AG10803 (cell line): ENCODE results near the gene PTH.

ENCODE experiments used
- DNase-seq: peaks from one replicate; pipeline ENCODE4 v3.0.0; 2010; ENCODE audit warnings: low read depth
- H3K4me3 ChIP-seq: 2 replicates; pipeline ENCODE4 v1.5.1; 2011; ENCODE audit warnings: mild to moderate bottlenecking, low read length, control low read depth
- CTCF ChIP-seq: conservative IDR thresholded peaks from 2 replicates; pipeline ENCODE4 v1.5.1; 2011; ENCODE audit warnings: mild to moderate bottlenecking, low read length, control low read depth, inconsistent platforms

The PTH gene

DNA sequence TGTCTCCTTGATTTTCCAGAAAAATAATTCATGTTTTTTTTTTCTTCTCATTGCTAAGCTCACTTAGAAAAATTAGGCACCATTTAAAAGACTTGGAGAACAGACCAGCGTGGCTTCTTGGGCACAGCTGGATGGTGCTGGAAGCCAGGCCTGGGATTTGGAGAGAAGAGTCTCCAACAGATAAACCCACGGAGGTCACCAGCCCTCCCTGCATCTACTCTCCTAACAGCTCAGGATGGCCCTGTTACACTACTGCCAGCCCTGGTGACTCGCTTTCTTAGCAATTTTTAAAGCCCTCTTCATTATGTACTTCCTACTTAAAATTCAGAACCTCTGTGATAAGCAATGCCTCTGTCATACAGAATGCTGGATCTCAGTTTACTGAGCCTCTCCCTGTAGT lies 1.7 kb downstream of the PTH start:
- H3K4me3 ChIP-seq: no peak overlapping the region
- TF ChIP-seq CTCF: no peak
- no peak for DNase-seq

DNA sequence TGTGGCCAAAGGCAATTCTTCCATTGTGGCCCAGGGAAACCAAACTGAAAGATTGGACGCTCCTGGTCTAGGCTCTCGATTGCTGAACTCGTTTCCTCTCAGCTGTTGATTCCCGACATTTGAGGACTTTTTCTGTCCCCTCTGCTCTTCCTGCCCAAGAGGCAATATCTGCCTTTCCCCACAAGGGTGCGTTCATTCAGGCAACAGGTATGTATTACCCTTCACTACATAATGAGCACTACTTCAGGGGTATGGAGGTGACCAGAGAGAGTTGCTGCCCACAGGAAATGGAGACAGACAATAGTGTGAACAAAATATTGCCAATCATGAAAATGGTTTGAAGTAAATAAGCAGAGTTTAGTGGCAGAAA lies 8.2 kb downstream of the PTH start:
- peak; percentile 52 for TF ChIP-seq CTCF
- H3K4me3 ChIP-seq: no peak overlapping the region
- peak; percentile 12 for DNase-seq

DNA sequence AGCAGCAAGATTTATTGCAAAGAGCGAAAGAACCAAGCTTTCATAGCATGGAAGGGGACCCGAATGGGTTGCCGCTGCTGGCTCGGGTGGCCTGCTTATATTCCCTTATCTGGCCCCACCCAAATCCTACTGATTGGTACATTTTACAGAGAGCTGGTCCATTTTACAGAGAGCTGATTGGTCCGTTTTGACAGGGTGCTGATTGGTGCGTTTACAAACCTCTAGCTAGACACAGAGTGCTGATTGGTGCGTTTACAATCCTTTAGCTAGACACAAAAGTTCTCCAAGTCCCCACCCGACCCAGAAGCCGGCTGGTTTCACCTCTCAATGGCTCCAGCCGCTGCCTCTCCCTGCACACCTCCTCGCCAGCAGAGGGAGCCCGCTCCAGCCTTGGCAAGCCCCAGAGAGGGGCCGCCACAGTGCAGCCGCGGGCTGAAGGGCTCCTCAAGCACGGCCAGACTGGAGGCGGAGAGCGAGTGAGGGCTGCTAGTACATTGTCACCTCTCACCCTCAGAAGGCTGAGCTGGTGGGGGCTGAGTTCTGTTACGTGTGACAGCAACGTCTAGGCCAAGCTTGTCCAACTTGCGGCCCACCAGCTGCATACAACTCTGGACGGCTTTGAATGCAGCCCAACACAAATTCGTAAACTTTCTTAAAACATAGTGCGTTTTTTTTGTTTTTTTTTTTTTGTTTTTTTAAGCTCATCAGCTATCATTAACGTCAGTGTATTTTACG lies 8.7 kb downstream of the PTH start:
- peak overlapping the region; percentile 34; the same call in 1 of the 2 replicates for H3K4me3 ChIP-seq
- DNase-seq: peak; percentile 35
- peak; percentile 42 for TF ChIP-seq CTCF

DNA sequence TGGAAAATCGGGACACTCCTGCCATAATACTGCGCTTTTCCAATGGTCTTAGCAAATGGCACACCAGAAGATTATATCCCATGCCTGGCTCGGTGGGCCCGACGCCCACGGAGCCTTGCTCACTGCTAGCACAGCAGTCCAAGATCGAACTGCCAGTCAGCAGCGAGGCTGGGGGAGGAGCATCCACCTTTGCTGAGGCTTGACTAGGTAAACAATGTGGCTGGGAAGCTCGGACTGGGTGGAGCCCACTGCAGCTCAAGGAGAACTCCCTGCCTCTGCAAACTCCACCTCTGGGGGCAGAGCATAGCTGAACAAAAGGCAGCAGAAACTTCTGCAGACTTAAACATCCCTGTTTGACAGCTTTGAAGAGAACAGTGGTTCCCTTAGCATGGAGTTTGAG lies 15.6 kb downstream of the PTH start:
- no peak overlapping the region for H3K4me3 ChIP-seq
- DNase-seq: no peak
- no peak for TF ChIP-seq CTCF

DNA sequence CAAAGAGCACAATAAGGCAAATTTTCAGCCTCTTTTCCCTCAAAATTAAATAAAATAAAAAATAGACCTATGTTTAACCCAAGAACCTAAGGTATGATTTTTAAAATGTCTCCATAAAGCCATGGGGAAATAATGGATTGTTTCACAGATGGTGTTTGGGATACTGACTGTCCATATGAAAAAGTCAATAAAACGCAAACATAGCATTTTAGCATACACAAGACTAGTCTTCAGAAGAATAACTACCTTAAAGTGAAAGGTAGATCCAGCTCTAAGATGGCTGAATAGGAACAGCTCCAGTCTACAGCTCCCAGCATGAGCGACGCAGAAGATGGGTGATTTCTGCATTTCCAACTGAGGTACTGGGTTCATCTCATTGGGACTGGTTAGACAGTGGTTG lies 16.1 kb downstream of the PTH start:
- no peak overlapping the region for H3K4me3 ChIP-seq
- TF ChIP-seq CTCF: no peak

GRCh38 chr11:13475091-13475490 lies 20.7 kb downstream of the PTH start:
- H3K4me3 ChIP-seq: no peak overlapping the region
- TF ChIP-seq CTCF: no peak
- DNase-seq: no peak

More for the DNA sequence above, 16.1 kb downstream of the PTH start:
- no peak for DNase-seq

DNA sequence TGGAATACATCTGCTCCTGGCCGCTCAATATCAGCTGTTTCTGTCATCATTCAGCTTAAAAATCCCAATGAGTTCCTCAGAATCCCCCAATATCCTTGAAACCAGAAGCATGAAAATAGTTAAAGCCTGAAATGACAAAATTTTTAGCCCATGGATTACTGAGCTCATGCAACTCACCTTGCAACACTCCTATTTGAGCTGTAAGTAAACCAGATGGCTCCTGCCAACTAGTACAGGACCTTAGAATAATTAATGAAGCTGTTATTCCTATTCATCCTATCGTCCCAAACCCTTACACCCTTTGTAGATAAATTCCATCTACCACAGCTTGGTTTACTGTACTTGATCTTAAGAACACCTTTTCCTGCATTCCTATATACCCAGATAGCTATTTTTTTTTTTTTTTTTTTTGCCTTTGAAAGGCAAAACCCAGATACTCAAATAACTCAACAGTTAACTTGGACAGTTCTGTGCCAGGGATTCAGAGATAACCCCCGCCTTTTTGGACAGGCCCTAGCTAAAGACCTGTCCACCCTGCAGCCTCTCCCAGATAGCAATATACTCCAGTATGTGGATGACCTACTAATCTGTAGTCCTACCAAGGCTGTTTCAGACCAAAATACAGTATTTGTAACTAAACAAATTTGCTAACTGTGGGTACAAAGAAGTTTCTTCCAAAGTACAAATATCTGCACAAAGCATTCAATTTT lies 22.6 kb downstream of the PTH start:
- DNase-seq: no peak
- H3K4me3 ChIP-seq: no peak overlapping the region
- no peak for TF ChIP-seq CTCF
